HL-60 (cell line): ENCODE data around the gene RPL10A.

Experiments
- DNase-seq, 2 experiments: peaks; one replicate each; pipeline ENCODE4 v3.0.0-alpha.2; 2010 to 2020; ENCODE audit warnings: low read depth in 1 of 2, low spot score in 1 of 2
- H3K27ac ChIP-seq: fragments of 250-450 bp; sonication (Bioruptor Pico); replicated peaks from 2 replicates; pipeline ENCODE4 v1.5.1; 2020; ENCODE audit warnings: mild to moderate bottlenecking, moderate library complexity
- H3K27me3 ChIP-seq: fragments of 250-450 bp; sonication (Bioruptor Pico); 2 replicates; pipeline ENCODE4 v1.5.1; 2021; ENCODE audit warnings: mild to moderate bottlenecking, moderate library complexity; ENCODE audit not compliant: insufficient read depth, poor library complexity, severe bottlenecking
- H3K4me3 ChIP-seq: replicated peaks from 2 replicates; pipeline ENCODE4 v1.5.1; 2011; ENCODE audit warnings: mild to moderate bottlenecking, control low read depth, low read length; ENCODE audit not compliant: insufficient read depth
- GABPA ChIP-seq: IDR thresholded peaks from 2 replicates; pipeline ENCODE4 v1.6.1; 2012; ENCODE audit warnings: low read depth
- POLR2AphosphoS5 ChIP-seq: IDR thresholded peaks from 2 replicates; pipeline ENCODE4 v1.6.1; 2012; ENCODE audit warnings: low read depth
- REST ChIP-seq: IDR thresholded peaks from 2 replicates; pipeline ENCODE4 v1.6.1; 2012; ENCODE audit warnings: low read depth; ENCODE audit not compliant: insufficient replicate concordance
- SPI1 ChIP-seq: IDR thresholded peaks from 2 replicates; pipeline ENCODE4 v1.6.1; 2012; ENCODE audit warnings: low read depth, mild to moderate bottlenecking, borderline replicate concordance
- TF ChIP-seq, protein P1 (sequence below): IDR thresholded peaks from one replicate; pipeline ENCODE4 v1.5.1; 2011; ENCODE audit warnings: low read length, control low read depth, inconsistent platforms; ENCODE audit not compliant: insufficient read depth

The RPL10A gene

DNA sequence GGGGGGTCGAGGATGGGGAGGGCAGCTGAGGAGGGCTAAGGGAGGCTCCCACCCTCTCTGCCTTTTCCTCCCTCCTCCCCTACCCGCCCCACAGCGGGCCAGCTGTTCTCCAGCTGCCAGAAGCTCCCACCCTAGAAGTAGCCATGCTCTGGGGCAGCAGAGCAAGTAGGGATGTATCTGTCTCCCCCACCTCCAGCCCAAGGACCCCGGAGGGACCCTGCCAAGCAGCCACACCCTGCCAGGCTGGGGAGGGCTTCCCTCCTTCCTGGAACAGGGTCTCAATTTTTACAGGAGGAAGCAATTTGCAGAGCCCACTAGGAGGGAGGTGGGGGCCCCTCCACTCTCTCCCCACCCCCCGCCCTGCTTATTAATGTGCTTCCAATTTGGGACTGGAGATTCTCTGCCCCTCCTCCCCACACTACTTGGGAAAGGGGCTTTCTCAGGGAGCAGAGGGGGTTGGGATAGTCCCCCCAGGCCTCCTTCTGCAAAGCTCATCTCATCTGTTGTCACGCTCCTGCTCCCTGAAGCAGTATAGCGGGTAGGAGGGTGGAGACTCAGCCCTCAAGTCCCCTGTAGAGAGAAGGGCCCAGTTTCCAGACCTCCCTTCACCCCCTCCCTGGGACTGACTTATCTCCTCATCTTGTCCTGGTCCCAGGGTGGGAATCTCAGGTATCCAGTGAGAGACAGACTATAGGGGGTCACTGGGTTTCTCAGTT lies 24.2 kb downstream of the RPL10A start:
- no peak overlapping the region for H3K4me3 ChIP-seq
- no peak for DNase-seq
- TF ChIP-seq SPI1 (no peak), POLR2AphosphoS5 (no peak), REST (no peak), GABPA (no peak)
- TF ChIP-seq, protein P1, sequence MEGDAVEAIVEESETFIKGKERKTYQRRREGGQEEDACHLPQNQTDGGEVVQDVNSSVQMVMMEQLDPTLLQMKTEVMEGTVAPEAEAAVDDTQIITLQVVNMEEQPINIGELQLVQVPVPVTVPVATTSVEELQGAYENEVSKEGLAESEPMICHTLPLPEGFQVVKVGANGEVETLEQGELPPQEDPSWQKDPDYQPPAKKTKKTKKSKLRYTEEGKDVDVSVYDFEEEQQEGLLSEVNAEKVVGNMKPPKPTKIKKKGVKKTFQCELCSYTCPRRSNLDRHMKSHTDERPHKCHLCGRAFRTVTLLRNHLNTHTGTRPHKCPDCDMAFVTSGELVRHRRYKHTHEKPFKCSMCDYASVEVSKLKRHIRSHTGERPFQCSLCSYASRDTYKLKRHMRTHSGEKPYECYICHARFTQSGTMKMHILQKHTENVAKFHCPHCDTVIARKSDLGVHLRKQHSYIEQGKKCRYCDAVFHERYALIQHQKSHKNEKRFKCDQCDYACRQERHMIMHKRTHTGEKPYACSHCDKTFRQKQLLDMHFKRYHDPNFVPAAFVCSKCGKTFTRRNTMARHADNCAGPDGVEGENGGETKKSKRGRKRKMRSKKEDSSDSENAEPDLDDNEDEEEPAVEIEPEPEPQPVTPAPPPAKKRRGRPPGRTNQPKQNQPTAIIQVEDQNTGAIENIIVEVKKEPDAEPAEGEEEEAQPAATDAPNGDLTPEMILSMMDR: no peak
- no peak overlapping the region for H3K27ac ChIP-seq
- H3K27me3 ChIP-seq: no peaks in the 10 kb centered on the region

DNA sequence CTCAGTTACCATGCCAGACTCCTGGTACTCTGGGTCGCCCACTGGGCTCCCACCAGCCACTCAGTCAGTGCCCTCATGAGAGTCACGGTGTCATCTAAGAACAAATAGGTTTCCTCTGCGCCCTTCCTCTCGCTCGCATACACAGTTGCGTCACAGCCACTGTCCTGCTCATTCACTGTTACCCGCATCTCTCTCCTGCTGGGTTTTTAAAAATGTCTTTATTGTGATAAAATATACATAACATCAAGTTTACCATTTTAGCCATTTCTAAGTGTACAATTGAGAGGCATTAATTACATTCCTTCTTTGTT lies 24.7 kb downstream of the RPL10A start:
- Histone ChIP-seq H3K27ac (no peak overlapping the region), H3K27me3 (no peaks in the 10 kb centered on the region), H3K4me3 (no peak overlapping the region)
- TF ChIP-seq, protein P1: no peak
- TF ChIP-seq GABPA: no peak
- no peak for TF ChIP-seq SPI1
- TF ChIP-seq POLR2AphosphoS5: no peak
- no peak for TF ChIP-seq REST
- DNase-seq: peak in 1 of 2 experiments; percentile 52

DNA sequence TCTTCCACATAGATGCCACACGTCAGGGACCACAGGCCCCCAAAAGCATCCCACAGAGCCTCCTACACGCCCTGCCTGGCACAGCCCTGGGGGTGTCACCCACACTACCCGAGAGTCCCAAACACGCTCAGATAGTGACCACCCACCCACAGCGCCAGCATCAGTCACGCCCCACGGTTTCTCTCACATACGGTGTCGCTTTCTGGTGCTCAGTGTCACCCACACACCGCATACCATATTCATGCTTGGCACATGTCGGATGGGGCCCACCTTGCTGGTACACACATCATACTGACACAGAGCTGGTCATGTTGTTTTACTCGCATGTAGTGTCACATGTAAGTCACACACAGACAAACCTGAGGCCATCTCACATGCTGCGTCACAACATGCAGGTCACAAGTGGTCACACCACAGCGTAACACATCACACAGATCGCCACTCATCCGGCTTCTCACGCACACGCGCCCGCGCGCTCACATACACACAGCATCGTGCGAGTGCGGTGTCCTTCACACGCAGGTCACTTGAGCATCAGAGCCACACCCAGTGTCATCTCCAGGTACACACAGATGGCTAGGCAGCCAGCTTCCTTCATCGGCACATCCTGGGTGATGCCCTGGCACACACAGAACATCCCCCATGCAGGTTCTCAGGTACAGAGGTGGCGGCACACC lies 25.2 kb downstream of the RPL10A start:
- Histone ChIP-seq H3K27me3 (no peaks in the 10 kb centered on the region), H3K27ac (no peak overlapping the region), H3K4me3 (no peak overlapping the region)
- TF ChIP-seq, protein P1: no peak
- TF ChIP-seq POLR2AphosphoS5: no peak
- TF ChIP-seq REST: no peak
- TF ChIP-seq SPI1: no peak
- TF ChIP-seq GABPA: no peak
- no peak for DNase-seq
